ENCODE results near the gene ARHGAP29. TPM values are rescaled to one million over a fixed set of nuclear protein-coding genes. Genes with fewer than 3 reads are reported as not detected.

Gene ARHGAP29
- total and polyA plus RNA-seq, 2 donors, result 9.0 to 72.0 TPM

GRCh38 chr1:94125551-94126514 lies 111.6 kb downstream of the ARHGAP29 start:
- WGBS, result 72% methylated on average over 6 of the region's 6 CpGs
- Histone ChIP-seq H3K36me3 (ENCODE audit: insufficient read depth) (no peaks in the 10 kb centered on the region), H3K4me3 (ENCODE audit: low read depth, low read length) (no peak overlapping the region), H3K27ac (ENCODE audit: low read depth) (no peak overlapping the region), H3K4me1 (ENCODE audit: insufficient read depth) (no peaks in the 10 kb centered on the region)
- no peak for DNase-seq (ENCODE audit: extremely low spot score)

GRCh38 chr1:94124538-94124937 lies 112.8 kb downstream of the ARHGAP29 start:
- 96% methylated on average over 1 of the region's 1 CpG for WGBS

GRCh38 chr1:94122201-94122970 lies 115.0 kb downstream of the ARHGAP29 start:
- DNase-seq (ENCODE audit: extremely low spot score), result no peak
- H3K4me3 ChIP-seq (ENCODE audit: low read depth, low read length), result no peak overlapping the region
- H3K36me3 ChIP-seq (ENCODE audit: insufficient read depth), result no peaks in the 10 kb centered on the region
- 70% methylated on average over 5 of the region's 5 CpGs for WGBS
- H3K4me1 ChIP-seq (ENCODE audit: insufficient read depth), result no peaks in the 10 kb centered on the region
- H3K27ac ChIP-seq (ENCODE audit: low read depth), result no peak overlapping the region

More at GRCh38 chr1:94124538-94124937, 112.8 kb downstream of the ARHGAP29 start:
- DNase-seq (ENCODE audit: extremely low spot score), result no peak
- no peaks in the 10 kb centered on the region for H3K4me1 ChIP-seq (ENCODE audit: insufficient read depth)
- H3K4me3 ChIP-seq (ENCODE audit: low read depth, low read length), result no peak overlapping the region
- no peak overlapping the region for H3K27ac ChIP-seq (ENCODE audit: low read depth)
- H3K36me3 ChIP-seq (ENCODE audit: insufficient read depth), result no peaks in the 10 kb centered on the region

Other genes starting within 250 kb of the ARHGAP29 start
- 0.90 TPM for gene ABCA4, start 116.4 kb downstream of the ARHGAP29 start, total RNA-seq
- 0.37 TPM for gene ABCA4, start 116.4 kb downstream of the ARHGAP29 start, polyA plus RNA-seq
- gene ABCD3, start 180.8 kb upstream of the ARHGAP29 start, total RNA-seq, result 81.9 TPM
- gene ABCD3, start 180.8 kb upstream of the ARHGAP29 start, polyA plus RNA-seq, result 24.7 TPM